Ishikawa (cell line): Measurements from ENCODE around the gene DAB2IP.

Experiments
- CEBPB ChIP-seq: IDR thresholded peaks from 2 replicates; pipeline ENCODE4 v1.6.1; 2012
- EGR1 ChIP-seq: IDR thresholded peaks from 2 replicates; pipeline ENCODE4 v1.6.1; 2012
- EP300 ChIP-seq: IDR thresholded peaks from 2 replicates; pipeline ENCODE4 v1.6.1; 2012; ENCODE audit warnings: borderline replicate concordance
- RAD21 ChIP-seq: IDR thresholded peaks from 2 replicates; pipeline ENCODE4 v1.6.1; 2012; ENCODE audit warnings: low read depth
- TAF1 ChIP-seq: IDR thresholded peaks from 2 replicates; pipeline ENCODE4 v1.6.1; 2012; ENCODE audit warnings: low read depth, mild to moderate bottlenecking
- TCF12 ChIP-seq: IDR thresholded peaks from 2 replicates; pipeline ENCODE4 v1.6.1; 2012; ENCODE audit warnings: low read depth
- TF ChIP-seq, protein P1 (sequence below): IDR thresholded peaks from 2 replicates; pipeline ENCODE4 v1.6.1; 2012; ENCODE audit warnings: low read depth, mild to moderate bottlenecking

DNA sequence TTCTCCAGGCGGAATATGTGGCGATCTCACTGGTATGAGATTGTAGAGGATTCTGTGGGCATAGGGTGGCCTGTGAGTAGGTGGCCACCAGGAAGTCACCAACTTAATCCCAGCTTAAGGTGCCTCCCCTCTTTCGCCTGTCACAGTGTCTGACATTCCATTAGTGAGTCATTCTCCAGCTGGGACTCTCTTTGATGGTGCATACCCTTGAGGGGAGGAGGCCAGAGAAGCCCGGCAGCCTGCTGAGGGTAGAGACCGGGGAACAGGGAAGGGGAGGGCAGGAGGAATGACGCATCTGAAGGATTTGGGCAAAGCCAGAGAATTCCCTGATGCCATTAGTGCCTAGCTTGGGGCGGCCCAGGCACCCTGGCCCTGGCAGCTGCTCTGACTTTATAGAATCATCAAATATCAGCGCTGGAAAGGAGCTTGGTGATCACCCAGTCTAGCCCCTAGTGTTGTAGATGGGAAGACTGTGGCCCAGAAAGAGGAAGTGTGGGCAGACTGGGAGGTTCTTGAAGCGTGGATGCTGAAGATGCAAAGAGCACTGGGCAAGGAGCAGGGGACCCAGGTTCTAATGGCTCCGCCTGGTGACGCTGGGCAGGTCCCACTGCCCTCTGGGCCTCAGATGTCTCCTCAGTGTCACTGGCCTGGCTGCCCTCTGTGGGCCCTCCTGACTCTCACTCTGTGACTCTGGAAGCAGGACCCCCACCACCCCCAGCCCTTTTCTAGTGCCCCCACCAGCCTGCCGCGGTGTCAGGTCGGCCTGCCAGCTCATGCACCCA, 41.4 kb downstream of the DAB2IP start:
- TF ChIP-seq EP300 (no peak), CEBPB (no peak), TAF1 (no peak), RAD21 (no peak), TCF12 (peak; percentile 57), EGR1 (no peak)
- TF ChIP-seq, protein P1, sequence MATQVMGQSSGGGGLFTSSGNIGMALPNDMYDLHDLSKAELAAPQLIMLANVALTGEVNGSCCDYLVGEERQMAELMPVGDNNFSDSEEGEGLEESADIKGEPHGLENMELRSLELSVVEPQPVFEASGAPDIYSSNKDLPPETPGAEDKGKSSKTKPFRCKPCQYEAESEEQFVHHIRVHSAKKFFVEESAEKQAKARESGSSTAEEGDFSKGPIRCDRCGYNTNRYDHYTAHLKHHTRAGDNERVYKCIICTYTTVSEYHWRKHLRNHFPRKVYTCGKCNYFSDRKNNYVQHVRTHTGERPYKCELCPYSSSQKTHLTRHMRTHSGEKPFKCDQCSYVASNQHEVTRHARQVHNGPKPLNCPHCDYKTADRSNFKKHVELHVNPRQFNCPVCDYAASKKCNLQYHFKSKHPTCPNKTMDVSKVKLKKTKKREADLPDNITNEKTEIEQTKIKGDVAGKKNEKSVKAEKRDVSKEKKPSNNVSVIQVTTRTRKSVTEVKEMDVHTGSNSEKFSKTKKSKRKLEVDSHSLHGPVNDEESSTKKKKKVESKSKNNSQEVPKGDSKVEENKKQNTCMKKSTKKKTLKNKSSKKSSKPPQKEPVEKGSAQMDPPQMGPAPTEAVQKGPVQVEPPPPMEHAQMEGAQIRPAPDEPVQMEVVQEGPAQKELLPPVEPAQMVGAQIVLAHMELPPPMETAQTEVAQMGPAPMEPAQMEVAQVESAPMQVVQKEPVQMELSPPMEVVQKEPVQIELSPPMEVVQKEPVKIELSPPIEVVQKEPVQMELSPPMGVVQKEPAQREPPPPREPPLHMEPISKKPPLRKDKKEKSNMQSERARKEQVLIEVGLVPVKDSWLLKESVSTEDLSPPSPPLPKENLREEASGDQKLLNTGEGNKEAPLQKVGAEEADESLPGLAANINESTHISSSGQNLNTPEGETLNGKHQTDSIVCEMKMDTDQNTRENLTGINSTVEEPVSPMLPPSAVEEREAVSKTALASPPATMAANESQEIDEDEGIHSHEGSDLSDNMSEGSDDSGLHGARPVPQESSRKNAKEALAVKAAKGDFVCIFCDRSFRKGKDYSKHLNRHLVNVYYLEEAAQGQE, result no peak
